A549 (cell line): ENCODE measurements around the gene ERP44. TPM values are rescaled to one million over a fixed set of nuclear protein-coding genes. Genes with fewer than 3 reads are reported as not detected.
"Not testable (repeated sequence)": the region's sequence is repeated elsewhere in the genome, so short reads cannot be mapped to it uniquely, and the experiment has no call there.

Source experiments
- ATAC-seq, 2 experiments: fragments of 200-7000 bp in 1 of 2; fragments of >200 bp in 1 of 2; cut with Nextera tagmentation in 1 of 2; cut with Tn5 transposase in 1 of 2; 3 replicates each; pipeline versions ENCODE4 v1.8.0 to v1.9.1; 2018 to 2020; ENCODE audit warnings: mild to moderate bottlenecking in 1 of 2, moderate library complexity in 1 of 2
- CTCF ChIA-PET: fragments of 300-600 bp; sonication (Branson Sonifier 250); formaldehyde crosslinking; extraction: SDS; loops from one replicate; lab custom pipeline; 2021; ENCODE audit warnings: antibody characterized with exemption, inconsistent platforms; lab: Yijun Ruan, JAX
- POLR2A ChIA-PET: fragments of 350-600 bp; formaldehyde crosslinking; extraction: SDS; loops from one replicate; lab custom pipeline; 2021; ENCODE audit warnings: antibody characterized with exemption, inconsistent platforms; lab: Yijun Ruan, JAX
- DNase-seq, 2 experiments: peaks; one replicate each; pipeline versions ENCODE4 v3.0.0 to v3.0.0-alpha.2; 2011 to 2016; ENCODE audit warnings: low read depth in 1 of 2, low spot score in 1 of 2
- FAIRE-seq: peaks from 2 replicates; lab custom pipeline; 2011; peaks lifted over from hg19 to GRCh38; lab: Jason Lieb, UNC
- H3K27ac ChIP-seq, 2 experiments: fragments of >200 bp; sonication (Bioruptor Twin); formaldehyde crosslinking; 3 replicates each; pipeline ENCODE4 v1.5.1; 2016 to 2017
- H3K4me1 ChIP-seq: fragments of >200 bp; sonication (Bioruptor Twin); formaldehyde crosslinking; 3 replicates; pipeline ENCODE4 v1.6.1; 2016
- H3K4me2 ChIP-seq: fragments of >200 bp; sonication (Bioruptor Twin); formaldehyde crosslinking; 3 replicates; pipeline ENCODE4 v1.6.1; 2016
- H3K4me3 ChIP-seq: fragments of >200 bp; sonication (Bioruptor Twin); formaldehyde crosslinking; 3 replicates; pipeline ENCODE4 v1.5.1; 2016
- H3K9me3 ChIP-seq: fragments of >200 bp; sonication (Bioruptor Twin); formaldehyde crosslinking; 3 replicates; pipeline ENCODE4 v1.6.1; 2016
- CBX8 ChIP-seq: fragments of 200-600 bp; sonication (generic); IDR thresholded peaks from 2 replicates; pipeline ENCODE4 v1.6.1; 2016
- CHD2 ChIP-seq: fragments of 150-350 bp; IDR thresholded peaks from 2 replicates; pipeline ENCODE4 v1.6.1; 2014; ENCODE audit warnings: low read length; ENCODE audit not compliant: partially characterized antibody
- EHMT2 ChIP-seq: fragments of 200-600 bp; sonication (generic); IDR thresholded peaks from 2 replicates; pipeline ENCODE4 v1.6.1; 2016; ENCODE audit warnings: antibody characterized with exemption, low read depth, mild to moderate bottlenecking, moderate library complexity
- ESRRA ChIP-seq: fragments of 150-350 bp; IDR thresholded peaks from 2 replicates; pipeline ENCODE4 v1.6.1; 2014; ENCODE audit warnings: mild to moderate bottlenecking, low read length, borderline replicate concordance
- MAZ ChIP-seq: fragments of 150-350 bp; IDR thresholded peaks from 2 replicates; pipeline ENCODE4 v1.6.1; 2014; ENCODE audit warnings: antibody characterized with exemption, low read depth, low read length, borderline replicate concordance
- NPAS2 ChIP-seq: fragments of 250-450 bp; sonication (Bioruptor Pico); IDR thresholded peaks from 2 replicates; pipeline ENCODE4 v1.8.0; 2022; ENCODE audit warnings: mild to moderate bottlenecking, moderate library complexity, borderline replicate concordance
- PHF8 ChIP-seq: fragments of 200-600 bp; sonication (generic); IDR thresholded peaks from 2 replicates; pipeline ENCODE4 v1.6.1; 2016; ENCODE audit warnings: low read depth, mild to moderate bottlenecking, antibody characterized with exemption, moderate library complexity, borderline replicate concordance
- POLR2AphosphoS2 ChIP-seq: conservative IDR thresholded peaks from 2 replicates; pipeline ENCODE4 v1.6.1; 2012; ENCODE audit warnings: low read length, improper control_type of control experiment, inconsistent platforms
- RFX5 ChIP-seq: fragments of 450-650 bp; IDR thresholded peaks from 2 replicates; pipeline ENCODE4 v1.7.1; 2014; ENCODE audit warnings: antibody characterized with exemption, mild to moderate bottlenecking, moderate library complexity
- TFCP2L1 ChIP-seq: fragments of 250-450 bp; sonication (Bioruptor Pico); IDR thresholded peaks from 2 replicates; pipeline ENCODE4 v1.5.0; 2021; ENCODE audit warnings: mild to moderate bottlenecking
- ZNF302 ChIP-seq: fragments of 250-450 bp; sonication (Bioruptor Pico); IDR thresholded peaks from 2 replicates; pipeline ENCODE4 v1.9.0; 2021; ENCODE audit warnings: inconsistent platforms, mild to moderate bottlenecking, moderate library complexity
- WGBS: methylation state at CpG from one replicate; pipeline ENCODE4 v1.1.6; 2017; ENCODE audit errors: missing lambda C conversion rate; 5-methylcytosine and 5-hydroxymethylcytosine counted together
- polyA plus RNA-seq, 4 experiments: library from polyadenylated mRNA; depleted of rRNA in 3 of 4; stranded (reverse); fragments of >200 nt; fragmentation: RNase III in 1 of 4; extraction: RNeasy Plus Mini Kit Qiagen cat#74134 plus additional on column Dnase treatment in 1 of 4; gene quantifications; 2 replicates in 3 of 4; 3 replicates in 1 of 4; pipeline ENCODE4 v1.2.3, GENCODE V29; 2011 to 2017
- TF ChIP-seq, protein P1 (sequence below): fragments of >200 bp; sonication (Bioruptor Twin); formaldehyde crosslinking; IDR thresholded peaks from 2 replicates; pipeline ENCODE4 v1.6.1; 2016
- TF ChIP-seq, protein P2 (sequence below): IDR thresholded peaks from 2 replicates; pipeline ENCODE4 v1.6.1; 2012; ENCODE audit warnings: low read depth, borderline replicate concordance
- TF ChIP-seq, protein P3 (sequence below): fragments of 450-650 bp; IDR thresholded peaks from 2 replicates; pipeline ENCODE4 v1.6.1; 2014; ENCODE audit warnings: antibody characterized with exemption
- TF ChIP-seq, protein P4 (sequence below): fragments of >200 bp; sonication (Bioruptor Twin); formaldehyde crosslinking; IDR thresholded peaks from 3 replicates; pipeline ENCODE4 v1.6.1; 2016
- TF ChIP-seq, protein P5 (sequence below): IDR thresholded peaks from 2 replicates; pipeline ENCODE4 v1.6.1; 2012
- TF ChIP-seq, protein P6 (sequence below): fragments of 250-450 bp; sonication (Bioruptor Pico); IDR thresholded peaks from 2 replicates; pipeline ENCODE4 v1.5.0; 2020; ENCODE audit warnings: low read depth, mild to moderate bottlenecking, moderate library complexity

ERP44 gene
- polyA plus RNA-seq, 2 of the 4 experiments (the other 2 are of a cell fraction) = 12.4 to 19.4 TPM

DNA sequence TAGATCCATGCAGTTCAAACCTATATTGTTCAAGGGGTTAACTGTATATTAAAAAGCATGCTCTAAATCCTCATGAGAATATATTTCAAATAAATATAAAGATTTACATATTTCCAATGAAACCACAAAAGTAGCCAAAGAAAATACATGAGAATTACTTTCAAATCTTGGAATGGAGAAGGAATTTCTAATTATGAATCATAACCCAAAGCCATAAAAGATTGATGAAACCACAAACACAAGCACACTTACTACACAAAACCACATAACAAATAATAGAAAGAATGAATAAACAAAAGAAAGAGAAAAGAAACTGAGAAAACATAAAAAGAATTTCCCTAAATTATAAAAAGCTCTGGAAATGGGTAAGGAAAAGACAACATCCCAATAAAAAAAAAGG is 16.0 kb downstream of the ERP44 start:
- ATAC-seq = no peak
- Histone ChIP-seq H3K4me1 (peaks cover 7% of the 10 kb centered on the region; the same call in 1 of the 3 replicates), H3K4me3 (no peak overlapping the region), H3K4me2 (no peak overlapping the region), H3K27ac (no peak overlapping the region), H3K9me3 (no peaks in the 10 kb centered on the region)
- TF ChIP-seq, protein P1, sequence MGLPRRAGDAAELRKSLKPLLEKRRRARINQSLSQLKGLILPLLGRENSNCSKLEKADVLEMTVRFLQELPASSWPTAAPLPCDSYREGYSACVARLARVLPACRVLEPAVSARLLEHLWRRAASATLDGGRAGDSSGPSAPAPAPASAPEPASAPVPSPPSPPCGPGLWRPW = no peak
- no peak for TF ChIP-seq RFX5
- no peak for TF ChIP-seq POLR2AphosphoS2
- TF ChIP-seq, protein P2, sequence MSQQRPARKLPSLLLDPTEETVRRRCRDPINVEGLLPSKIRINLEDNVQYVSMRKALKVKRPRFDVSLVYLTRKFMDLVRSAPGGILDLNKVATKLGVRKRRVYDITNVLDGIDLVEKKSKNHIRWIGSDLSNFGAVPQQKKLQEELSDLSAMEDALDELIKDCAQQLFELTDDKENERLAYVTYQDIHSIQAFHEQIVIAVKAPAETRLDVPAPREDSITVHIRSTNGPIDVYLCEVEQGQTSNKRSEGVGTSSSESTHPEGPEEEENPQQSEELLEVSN = no peak
- no peak for TF ChIP-seq NPAS2 (CRISPR knock-in tag)
- TF ChIP-seq, protein P3, sequence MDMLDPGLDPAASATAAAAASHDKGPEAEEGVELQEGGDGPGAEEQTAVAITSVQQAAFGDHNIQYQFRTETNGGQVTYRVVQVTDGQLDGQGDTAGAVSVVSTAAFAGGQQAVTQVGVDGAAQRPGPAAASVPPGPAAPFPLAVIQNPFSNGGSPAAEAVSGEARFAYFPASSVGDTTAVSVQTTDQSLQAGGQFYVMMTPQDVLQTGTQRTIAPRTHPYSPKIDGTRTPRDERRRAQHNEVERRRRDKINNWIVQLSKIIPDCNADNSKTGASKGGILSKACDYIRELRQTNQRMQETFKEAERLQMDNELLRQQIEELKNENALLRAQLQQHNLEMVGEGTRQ = no peak
- TF ChIP-seq CHD2 = no peak
- no peak for TF ChIP-seq ZNF302 (CRISPR knock-in tag)
- TF ChIP-seq, protein P4, sequence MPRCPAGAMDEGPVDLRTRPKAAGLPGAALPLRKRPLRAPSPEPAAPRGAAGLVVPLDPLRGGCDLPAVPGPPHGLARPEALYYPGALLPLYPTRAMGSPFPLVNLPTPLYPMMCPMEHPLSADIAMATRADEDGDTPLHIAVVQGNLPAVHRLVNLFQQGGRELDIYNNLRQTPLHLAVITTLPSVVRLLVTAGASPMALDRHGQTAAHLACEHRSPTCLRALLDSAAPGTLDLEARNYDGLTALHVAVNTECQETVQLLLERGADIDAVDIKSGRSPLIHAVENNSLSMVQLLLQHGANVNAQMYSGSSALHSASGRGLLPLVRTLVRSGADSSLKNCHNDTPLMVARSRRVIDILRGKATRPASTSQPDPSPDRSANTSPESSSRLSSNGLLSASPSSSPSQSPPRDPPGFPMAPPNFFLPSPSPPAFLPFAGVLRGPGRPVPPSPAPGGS = no peak
- TF ChIP-seq CBX8 = no peak
- TF ChIP-seq MAZ = no peak
- POLR2A ChIA-PET = no interaction called here
- CTCF ChIA-PET = no interaction called here
- no peak for DNase-seq
- no peak for FAIRE-seq

DNA sequence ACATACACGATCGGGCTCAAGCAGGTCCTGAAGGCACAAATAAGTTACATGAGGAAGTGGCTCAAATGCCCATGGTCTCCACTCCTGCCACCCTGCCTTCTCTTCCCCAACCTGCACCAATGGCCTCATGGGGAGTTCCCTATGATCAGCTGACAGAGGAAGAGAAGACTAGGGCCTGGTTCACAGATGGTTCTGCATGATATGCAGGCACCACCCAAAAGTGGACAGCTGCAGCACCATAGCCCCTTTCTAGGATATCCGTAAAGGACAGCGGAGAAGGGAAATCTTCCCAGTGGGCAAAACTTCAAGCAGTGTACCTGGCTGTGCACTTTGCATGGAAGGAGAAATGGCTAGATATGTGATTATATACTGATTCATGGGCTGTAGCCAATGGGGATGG is 22.5 kb downstream of the ERP44 start:
- FAIRE-seq, H3K4me2 ChIP-seq, ATAC-seq, POLR2A ChIA-PET, H3K4me3 ChIP-seq, H3K4me1 ChIP-seq, H3K27ac ChIP-seq, H3K9me3 ChIP-seq, DNase-seq: not testable (repeated sequence)
- CTCF ChIA-PET = interaction anchor here (1.3 kb wide), 1 partner anchor 13 kb away, joined by 3 read pairs; no protein-coding TSS in a partner anchor
- WGBS = 93% methylated on average over 4 of the region's 4 CpGs

DNA sequence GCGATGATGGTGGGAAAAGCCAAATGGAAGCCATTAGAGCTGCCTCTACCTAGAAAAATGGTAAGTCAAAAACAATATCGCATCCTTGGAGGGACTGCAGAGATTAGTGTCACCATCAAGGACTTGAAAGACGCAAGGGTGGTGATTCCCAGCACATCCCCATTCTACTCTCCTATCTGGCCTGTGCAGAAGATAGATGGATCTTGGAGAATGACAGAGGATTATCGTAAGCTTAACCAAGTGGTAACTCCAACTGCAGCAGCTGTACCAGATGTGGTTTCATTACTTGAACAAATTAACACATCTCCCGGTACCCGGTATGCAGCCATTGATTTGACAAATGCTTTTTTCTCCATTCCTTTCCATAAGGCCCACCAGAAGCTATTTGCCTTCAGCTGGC is 23.8 kb downstream of the ERP44 start:
- H3K9me3 ChIP-seq = no peaks in the 10 kb centered on the region
- no peak for TF ChIP-seq PHF8
- TF ChIP-seq, protein P1 = no peak
- no peak for TF ChIP-seq ESRRA
- TF ChIP-seq ZNF302 (CRISPR knock-in tag) = no peak
- TF ChIP-seq CBX8 = no peak
- TF ChIP-seq EHMT2 = no peak
- TF ChIP-seq TFCP2L1 = no peak
- TF ChIP-seq, protein P4 = no peak
- TF ChIP-seq, protein P5, sequence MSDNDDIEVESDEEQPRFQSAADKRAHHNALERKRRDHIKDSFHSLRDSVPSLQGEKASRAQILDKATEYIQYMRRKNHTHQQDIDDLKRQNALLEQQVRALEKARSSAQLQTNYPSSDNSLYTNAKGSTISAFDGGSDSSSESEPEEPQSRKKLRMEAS = no peak
- no peak for TF ChIP-seq RFX5
- TF ChIP-seq, protein P6, sequence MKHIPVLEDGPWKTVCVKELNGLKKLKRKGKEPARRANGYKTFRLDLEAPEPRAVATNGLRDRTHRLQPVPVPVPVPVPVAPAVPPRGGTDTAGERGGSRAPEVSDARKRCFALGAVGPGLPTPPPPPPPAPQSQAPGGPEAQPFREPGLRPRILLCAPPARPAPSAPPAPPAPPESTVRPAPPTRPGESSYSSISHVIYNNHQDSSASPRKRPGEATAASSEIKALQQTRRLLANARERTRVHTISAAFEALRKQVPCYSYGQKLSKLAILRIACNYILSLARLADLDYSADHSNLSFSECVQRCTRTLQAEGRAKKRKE (CRISPR knock-in tag) = no peak
- peaks cover 9% of the 10 kb centered on the region; the same call in 2 of the 3 replicates for H3K4me1 ChIP-seq
- FAIRE-seq (no peak), ATAC-seq (no peak), DNase-seq (no peak)
- 97% methylated on average over 6 of the region's 6 CpGs for WGBS
- ChIA-PET CTCF (interaction anchor here (1.3 kb wide), 1 partner anchor 12 kb away, joined by 3 read pairs; no protein-coding TSS in a partner anchor), POLR2A (no interaction called here)
- H3K4me2 ChIP-seq = no peak overlapping the region
- no peak overlapping the region for H3K27ac ChIP-seq
- H3K4me3 ChIP-seq = no peak overlapping the region
